Loucy (cell line): ENCODE data around the gene PDE9A.

Source experiments
- CTCF ChIP-seq: fragments of 200-600 bp; sonication (generic); conservative IDR thresholded peaks from 2 replicates; pipeline ENCODE4 v1.5.1; 2014; ENCODE audit warnings: mild to moderate bottlenecking, antibody characterized with exemption, low read length
- EZH2phosphoT487 ChIP-seq: fragments of 200-600 bp; IDR thresholded peaks from 2 replicates; pipeline ENCODE4 v1.6.1; 2018; ENCODE audit warnings: antibody characterized with exemption, mild to moderate bottlenecking, moderate library complexity, borderline replicate concordance

- no peak for TF ChIP-seq CTCF
- TF ChIP-seq EZH2phosphoT487: no peak
These were observed 27.2 kb upstream of the PDE9A start for GRCh38 chr21:42626171-42626570.
